GM12878 (cell line): ENCODE results near the gene MGME1. TPM values are rescaled to one million over a fixed set of nuclear protein-coding genes. Genes with fewer than 3 reads are reported as not detected.

Source experiments
- ATAC-seq: fragments of 200-7000 bp; cut with Tn5 transposase; 3 replicates; pipeline ENCODE4 v1.9.1; 2020; ENCODE audit warnings: mild to moderate bottlenecking, moderate library complexity
- BruUV-seq: library from RNA; stranded (reverse); fragments of 400-500 nt; replicated peaks from 2 replicates; lab custom pipeline; 2021; lab: Mats Ljungman, UMichigan
- CTCF ChIA-PET: fragments of 300-600 bp; sonication (Branson Sonifier 250); formaldehyde crosslinking; extraction: SDS; loops from one replicate; lab custom pipeline; 2021; ENCODE audit warnings: inconsistent platforms; lab: Yijun Ruan, JAX
- POLR2A ChIA-PET: fragments of 350-600 bp; formaldehyde crosslinking; extraction: SDS; loops from one replicate; lab custom pipeline; 2021; ENCODE audit warnings: inconsistent platforms; lab: Charles Lee
- RAD21 ChIA-PET: fragments of 300-600 bp; sonication (Branson Sonifier 250); formaldehyde crosslinking; loops from one replicate; lab custom pipeline; 2023; ENCODE audit warnings: antibody characterized with exemption; ENCODE audit not compliant: unreplicated experiment; lab: Charles Lee
- SMC1A ChIA-PET: fragments of 300-600 bp; sonication (Branson Sonifier 250); formaldehyde crosslinking; loops from one replicate; lab custom pipeline; 2023; ENCODE audit not compliant: unreplicated experiment, uncharacterized antibody; lab: Charles Lee
- DNase-seq: peaks from one replicate; pipeline ENCODE4 v3.0.0-alpha.2; 2011; ENCODE audit warnings: low read depth, low spot score
- FAIRE-seq: peaks from 3 replicates; lab custom pipeline; 2011; peaks lifted over from hg19 to GRCh38; lab: Jason Lieb, UNC
- H2AFZ ChIP-seq: 2 replicates; pipeline ENCODE4 v1.6.0; 2011; ENCODE audit warnings: low read depth, low read length, control low read depth; ENCODE audit not compliant: control insufficient read depth
- H3K27ac ChIP-seq: 2 replicates; pipeline ENCODE4 v1.5.1; 2011; ENCODE audit warnings: control low read depth; ENCODE audit not compliant: control insufficient read depth, insufficient read depth
- H3K27me3 ChIP-seq, 2 experiments: replicated peaks in 1 of 2; 2 replicates each; pipeline versions ENCODE4 v1.6.0 to v1.6.1; 2011; ENCODE audit warnings: low read length in 1 of 2; ENCODE audit not compliant: control insufficient read depth in 2 of 2, insufficient read depth in 2 of 2
- H3K36me3 ChIP-seq, 2 experiments: 2 replicates each; pipeline ENCODE4 v1.5.1; 2011; ENCODE audit warnings: low read length in 1 of 2; ENCODE audit not compliant: control insufficient read depth in 2 of 2, insufficient read depth in 2 of 2
- H3K4me1 ChIP-seq: 2 replicates; pipeline ENCODE4 v1.6.1; 2011; ENCODE audit warnings: mild to moderate bottlenecking, low read length, moderate library complexity, mixed read lengths; ENCODE audit not compliant: control insufficient read depth, insufficient read depth
- H3K4me2 ChIP-seq: 2 replicates; pipeline ENCODE4 v1.6.0; 2011; ENCODE audit warnings: control low read depth; ENCODE audit not compliant: control insufficient read depth, insufficient read depth
- H3K4me3 ChIP-seq: fragments of 200-600 bp; sonication (generic); 2 replicates; pipeline ENCODE4 v1.5.1; 2016
- H3K79me2 ChIP-seq: 2 replicates; pipeline ENCODE4 v1.6.0; 2011; ENCODE audit warnings: low read length; ENCODE audit not compliant: control insufficient read depth, insufficient read depth
- H3K9ac ChIP-seq: 2 replicates; pipeline ENCODE4 v1.8.0; 2011; ENCODE audit warnings: low read length, control low read depth, mixed read lengths; ENCODE audit not compliant: control insufficient read depth, insufficient read depth
- H3K9me3 ChIP-seq: replicated peaks from 3 replicates; pipeline ENCODE4 v1.5.1; 2011; ENCODE audit warnings: mild to moderate bottlenecking, low read length; ENCODE audit not compliant: control insufficient read depth, insufficient read depth
- H4K20me1 ChIP-seq: 2 replicates; pipeline ENCODE4 v1.6.0; 2011; ENCODE audit not compliant: control insufficient read depth, insufficient read depth
- CBX3 ChIP-seq: fragments of 200-600 bp; sonication (generic); IDR thresholded peaks from 2 replicates; pipeline ENCODE4 v1.6.1; 2016; ENCODE audit warnings: low read depth, borderline replicate concordance
- EP300 ChIP-seq, 2 experiments: fragments of 150-350 bp in 1 of 2; IDR thresholded peaks; 2 replicates each; pipeline ENCODE4 v1.6.1; 2011 to 2012; ENCODE audit warnings: low read depth in 2 of 2, low read length in 2 of 2, borderline replicate concordance in 1 of 2, improper control_type of control experiment in 1 of 2, inconsistent platforms in 1 of 2; ENCODE audit not compliant: control insufficient read depth in 1 of 2
- MXI1 ChIP-seq: fragments of 150-350 bp; IDR thresholded peaks from 2 replicates; pipeline ENCODE4 v1.6.1; 2011; ENCODE audit warnings: low read depth, mild to moderate bottlenecking, inconsistent platforms, low read length, improper control_type of control experiment
- TCF12 ChIP-seq: IDR thresholded peaks from 2 replicates; pipeline ENCODE4 v1.6.1; 2011; ENCODE audit warnings: low read depth, mild to moderate bottlenecking, low read length
- WRNIP1 ChIP-seq: IDR thresholded peaks from 2 replicates; pipeline ENCODE4 v1.6.1; 2011; ENCODE audit warnings: low read depth, low read length, improper control_type of control experiment, borderline replicate concordance
- ZBTB40 ChIP-seq: fragments of 450-650 bp; IDR thresholded peaks from 2 replicates; pipeline ENCODE4 v1.6.1; 2016; ENCODE audit warnings: mild to moderate bottlenecking, moderate library complexity, borderline replicate concordance
- ZNF217 ChIP-seq: fragments of 450-650 bp; IDR thresholded peaks from 2 replicates; pipeline ENCODE4 v1.6.1; 2017; ENCODE audit warnings: antibody characterized with exemption, mild to moderate bottlenecking
- WGBS: methylation state at CpG from one replicate; pipeline ENCODE4 v1.1.6; 2016; ENCODE audit warnings: low lambda C conversion rate; ENCODE audit not compliant: insufficient replicate concordance, insufficient coverage; ENCODE audit errors: missing lambda C conversion rate; 5-methylcytosine and 5-hydroxymethylcytosine counted together
- in situ Hi-C: fragments of 300-500 bp; cut with MboI; formaldehyde crosslinking; loops from 9 replicates; pipeline ENCODE4 v1.14.3; 2018; ENCODE audit warnings: mixed read lengths
- intact Hi-C: fragments of 100-400 bp; cut with micrococcal nuclease; formaldehyde crosslinking; loops from one replicate; pipeline ENCODE4 v1.14.2; 2022; ENCODE audit not compliant: unreplicated experiment
- polyA plus RNA-seq, 11 experiments: library from polyadenylated mRNA; depleted of rRNA in 4 of 11; unstranded in 6 of 11; stranded (reverse) in 5 of 11; fragments of >200 nt; fragmentation: Nextera tagmentation in 4 of 11; fragmentation: Illumina TruSeq in 1 of 11; extraction: Ambion mirVana in 4 of 11; extraction: Trizol in 1 of 11; gene quantifications; 1 replicate in 1 of 11; 2 replicates in 10 of 11; pipeline versions ENCODE4 v1.2.1 to v1.2.3, GENCODE V29; 2011 to 2016; ENCODE audit warnings: inconsistent platforms in 2 of 11, missing spikeins in 2 of 11, low read depth in 1 of 11
- total RNA-seq, 4 experiments: library from RNA; depleted of rRNA in 3 of 4; stranded (reverse); fragments of >200 nt in 3 of 4; fragmentation: Illumina TruSeq in 1 of 4; extraction: Trizol in 1 of 4; gene quantifications; 2 replicates each; pipeline versions ENCODE4 v1.2.1 to v1.2.3, GENCODE V29; 2013 to 2021
- TF ChIP-seq, protein P1 (sequence below): fragments of 450-650 bp; IDR thresholded peaks from 2 replicates; pipeline ENCODE4 v1.6.1; 2017; ENCODE audit warnings: borderline replicate concordance
- TF ChIP-seq, protein P2 (sequence below): fragments of 150-350 bp; IDR thresholded peaks from 2 replicates; pipeline ENCODE4 v1.6.1; 2014; ENCODE audit warnings: mild to moderate bottlenecking, low read depth, low read length

Gene MGME1
- total and polyA plus RNA-seq, 10 of the 15 experiments (the other 5 are each of a cell fraction or from before 2014, with no cell fraction given), result 13.4 to 44.8 (median 30.6) TPM

- no peak overlapping the region for H3K27ac ChIP-seq
- H4K20me1 ChIP-seq, result no peaks in the 10 kb centered on the region
- no peaks in the 10 kb centered on the region; a peak in 2 of 4 replicates for H3K27me3 ChIP-seq
- no peak overlapping the region for H3K4me3 ChIP-seq
- H3K79me2 ChIP-seq, result no peaks in the 10 kb centered on the region
- FAIRE-seq, result no peak
- no peak overlapping the region for H3K4me2 ChIP-seq
- H2AFZ ChIP-seq, result no peak overlapping the region
- H3K9ac ChIP-seq, result no peak overlapping the region
- no peak for ATAC-seq
- TF ChIP-seq, protein P1, sequence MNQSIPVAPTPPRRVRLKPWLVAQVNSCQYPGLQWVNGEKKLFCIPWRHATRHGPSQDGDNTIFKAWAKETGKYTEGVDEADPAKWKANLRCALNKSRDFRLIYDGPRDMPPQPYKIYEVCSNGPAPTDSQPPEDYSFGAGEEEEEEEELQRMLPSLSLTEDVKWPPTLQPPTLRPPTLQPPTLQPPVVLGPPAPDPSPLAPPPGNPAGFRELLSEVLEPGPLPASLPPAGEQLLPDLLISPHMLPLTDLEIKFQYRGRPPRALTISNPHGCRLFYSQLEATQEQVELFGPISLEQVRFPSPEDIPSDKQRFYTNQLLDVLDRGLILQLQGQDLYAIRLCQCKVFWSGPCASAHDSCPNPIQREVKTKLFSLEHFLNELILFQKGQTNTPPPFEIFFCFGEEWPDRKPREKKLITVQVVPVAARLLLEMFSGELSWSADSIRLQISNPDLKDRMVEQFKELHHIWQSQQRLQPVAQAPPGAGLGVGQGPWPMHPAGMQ, result 0 out of 2 replicates have a peak, but pooled peaks have one; percentile 26
- TF ChIP-seq TCF12, result no peak
- no peak for TF ChIP-seq MXI1
- TF ChIP-seq EP300 (IDR thresholded peaks at IDR 0.05; ENCODE audit: borderline replicate concordance in 1 of 2, control insufficient read depth in 1 of 2, low read depth in 2 of 2, low read length in 2 of 2), result no peak
- TF ChIP-seq ZNF217, result no peak
- no peak for TF ChIP-seq CBX3
- TF ChIP-seq WRNIP1, result no peak
- TF ChIP-seq, protein P2, sequence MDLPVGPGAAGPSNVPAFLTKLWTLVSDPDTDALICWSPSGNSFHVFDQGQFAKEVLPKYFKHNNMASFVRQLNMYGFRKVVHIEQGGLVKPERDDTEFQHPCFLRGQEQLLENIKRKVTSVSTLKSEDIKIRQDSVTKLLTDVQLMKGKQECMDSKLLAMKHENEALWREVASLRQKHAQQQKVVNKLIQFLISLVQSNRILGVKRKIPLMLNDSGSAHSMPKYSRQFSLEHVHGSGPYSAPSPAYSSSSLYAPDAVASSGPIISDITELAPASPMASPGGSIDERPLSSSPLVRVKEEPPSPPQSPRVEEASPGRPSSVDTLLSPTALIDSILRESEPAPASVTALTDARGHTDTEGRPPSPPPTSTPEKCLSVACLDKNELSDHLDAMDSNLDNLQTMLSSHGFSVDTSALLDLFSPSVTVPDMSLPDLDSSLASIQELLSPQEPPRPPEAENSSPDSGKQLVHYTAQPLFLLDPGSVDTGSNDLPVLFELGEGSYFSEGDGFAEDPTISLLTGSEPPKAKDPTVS, result no peak
- no peak for TF ChIP-seq ZBTB40
- no peaks in the 10 kb centered on the region for H3K4me1 ChIP-seq
- ChIA-PET CTCF (no interaction called here), SMC1A (no interaction called here), RAD21 (no interaction called here), POLR2A (no interaction called here)
- DNase-seq, result no peak
- WGBS, result 62% methylated on average over 7 of the region's 7 CpGs
- in situ Hi-C loops (no loop called here), intact Hi-C loops (no loop called here)
- H3K9me3 ChIP-seq, result no peaks in the 10 kb centered on the region
- BruUV-seq, result no TSS peak
- no peaks in the 10 kb centered on the region for H3K36me3 ChIP-seq
Observed at GRCh38 chr20:18031888-18032509, 63.2 kb downstream of the MGME1 start.
